ENCODE measurements around the gene GIGYF1. TPM values are rescaled to one million over a fixed set of nuclear protein-coding genes. Genes with fewer than 3 reads are reported as not detected.
A peak's percentile ranks its signal among the peaks of the same experiment; 100 is the strongest.

GIGYF1 gene
- total and polyA plus RNA-seq, 8 donors: 19.2 to 76.2 (median 30.4) TPM

DNA sequence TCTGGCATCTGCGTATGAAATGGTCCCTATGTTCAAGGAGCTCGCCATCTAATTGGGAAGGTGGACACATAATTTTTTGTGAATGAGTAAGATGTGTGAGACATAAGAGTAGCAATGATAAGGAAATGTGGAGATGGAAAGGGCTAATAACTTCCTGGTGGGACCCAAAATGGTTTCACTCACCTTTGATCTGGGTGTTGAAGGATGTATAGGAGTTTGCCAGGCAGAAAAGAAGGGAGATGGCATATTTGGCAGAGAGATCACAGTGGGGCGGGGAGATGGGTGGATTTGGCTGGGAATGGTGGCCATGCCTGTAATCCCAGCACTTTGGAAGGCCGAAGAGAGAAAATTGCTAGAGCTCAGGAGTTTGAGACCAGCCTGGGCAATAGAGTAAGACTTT, 16.4 kb upstream of the GIGYF1 start:
- intact Hi-C loops (cut with DNase I): no loop called here
- 69 to 74% methylated on average over 4 of the region's 4 CpGs for WGBS, 2 donors
- TF ChIP-seq, protein P1, sequence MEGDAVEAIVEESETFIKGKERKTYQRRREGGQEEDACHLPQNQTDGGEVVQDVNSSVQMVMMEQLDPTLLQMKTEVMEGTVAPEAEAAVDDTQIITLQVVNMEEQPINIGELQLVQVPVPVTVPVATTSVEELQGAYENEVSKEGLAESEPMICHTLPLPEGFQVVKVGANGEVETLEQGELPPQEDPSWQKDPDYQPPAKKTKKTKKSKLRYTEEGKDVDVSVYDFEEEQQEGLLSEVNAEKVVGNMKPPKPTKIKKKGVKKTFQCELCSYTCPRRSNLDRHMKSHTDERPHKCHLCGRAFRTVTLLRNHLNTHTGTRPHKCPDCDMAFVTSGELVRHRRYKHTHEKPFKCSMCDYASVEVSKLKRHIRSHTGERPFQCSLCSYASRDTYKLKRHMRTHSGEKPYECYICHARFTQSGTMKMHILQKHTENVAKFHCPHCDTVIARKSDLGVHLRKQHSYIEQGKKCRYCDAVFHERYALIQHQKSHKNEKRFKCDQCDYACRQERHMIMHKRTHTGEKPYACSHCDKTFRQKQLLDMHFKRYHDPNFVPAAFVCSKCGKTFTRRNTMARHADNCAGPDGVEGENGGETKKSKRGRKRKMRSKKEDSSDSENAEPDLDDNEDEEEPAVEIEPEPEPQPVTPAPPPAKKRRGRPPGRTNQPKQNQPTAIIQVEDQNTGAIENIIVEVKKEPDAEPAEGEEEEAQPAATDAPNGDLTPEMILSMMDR (IDR thresholded peaks at IDR 0.05): no peak
- Histone ChIP-seq H3K36me3 (no peaks in the 10 kb centered on the region), H3K4me1 (peaks cover 0 to 8% (median 6%) of the 10 kb centered on the region in 3 donors), H3K9me3 (no peaks in the 10 kb centered on the region), H3K27ac (no peak overlapping the region), H3K27me3 (no peaks in the 10 kb centered on the region), H3K4me3 (no peak overlapping the region)
- FAIRE-seq (no peak), DNase-seq (no peak), ATAC-seq (no peak)

DNA sequence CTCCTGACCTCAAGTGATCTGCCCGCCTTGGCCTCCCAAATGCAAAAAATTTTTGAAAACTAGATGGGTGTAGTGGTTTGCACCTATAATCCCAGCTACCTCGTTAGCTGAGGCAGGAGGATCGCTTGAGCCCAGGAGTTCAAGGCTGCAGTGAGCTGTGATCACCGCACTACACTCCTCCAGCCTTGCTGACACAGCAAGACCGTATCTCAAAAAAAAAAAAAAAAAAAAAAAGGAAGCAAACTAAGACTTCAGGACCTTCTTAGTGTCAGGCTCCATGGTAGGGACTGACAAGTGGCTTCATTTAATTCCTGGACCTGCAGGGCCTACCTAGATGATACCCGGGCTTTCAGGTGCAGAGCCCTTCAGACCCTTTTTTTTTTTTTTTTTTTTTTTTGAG, 14.3 kb upstream of the GIGYF1 start:
- no peaks in the 10 kb centered on the region for H3K27me3 ChIP-seq
- H3K4me1 ChIP-seq: peaks cover 0 to 11% (median 6%) of the 10 kb centered on the region in 3 donors
- FAIRE-seq (no peak), ATAC-seq (no peak), DNase-seq (no peak)
- WGBS, 2 donors: 82 to 85% methylated on average over 6 of the region's 6 CpGs
- no peak overlapping the region for H3K4me3 ChIP-seq
- intact Hi-C loops (cut with DNase I): loop anchor here in 1 of 3 donors (10.0 kb wide), 1 partner anchor 146 kb away; the partner anchor contains the start of gene SLC12A9
- TF ChIP-seq, protein P1 (IDR thresholded peaks at IDR 0.05): no peak
- H3K9me3 ChIP-seq: no peaks in the 10 kb centered on the region
- H3K36me3 ChIP-seq: no peaks in the 10 kb centered on the region
- no peak overlapping the region for H3K27ac ChIP-seq

DNA sequence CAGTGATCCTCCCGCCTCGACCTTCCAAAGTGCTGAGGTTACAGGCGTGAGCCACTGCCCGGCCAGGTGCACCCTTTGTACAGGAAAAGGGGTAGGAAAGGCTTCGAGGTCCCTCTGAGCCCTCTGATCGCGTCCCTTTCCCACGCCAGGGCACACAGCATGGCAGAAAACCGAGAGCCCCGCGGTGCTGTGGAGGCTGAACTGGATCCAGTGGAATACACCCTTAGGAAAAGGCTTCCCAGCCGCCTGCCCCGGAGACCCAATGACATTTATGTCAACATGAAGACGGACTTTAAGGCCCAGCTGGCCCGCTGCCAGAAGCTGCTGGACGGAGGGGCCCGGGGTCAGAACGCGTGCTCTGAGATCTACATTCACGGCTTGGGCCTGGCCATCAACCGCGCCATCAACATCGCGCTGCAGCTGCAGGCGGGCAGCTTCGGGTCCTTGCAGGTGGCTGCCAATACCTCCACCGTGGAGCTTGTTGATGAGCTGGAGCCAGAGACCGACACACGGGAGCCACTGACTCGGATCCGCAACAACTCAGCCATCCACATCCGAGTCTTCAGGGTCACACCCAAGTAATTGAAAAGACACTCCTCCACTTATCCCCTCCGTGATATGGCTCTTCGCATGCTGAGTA, 12.7 kb upstream of the GIGYF1 start:
- Histone ChIP-seq H3K4me1 (peaks cover 0 to 11% (median 6%) of the 10 kb centered on the region in 3 donors), H3K27me3 (no peaks in the 10 kb centered on the region), H3K27ac (peak overlapping the region in 3 of 4 donors; percentile 83 to 87 (median 85)), H3K4me3 (peak overlapping the region; percentile 71 to 85 (median 78)), H3K9me3 (no peaks in the 10 kb centered on the region), H3K36me3 (no peaks in the 10 kb centered on the region)
- ATAC-seq: no peak
- intact Hi-C loops (cut with DNase I): loop anchor here in 1 of 3 donors (10.0 kb wide), 1 partner anchor 148 kb away; the partner anchor contains the start of gene SLC12A9
- WGBS, 2 donors: 14% methylated on average over 34 of the region's 34 CpGs
- FAIRE-seq: no peak
- TF ChIP-seq, protein P1 (IDR thresholded peaks at IDR 0.05): no peak
- DNase-seq: peak in 3 of 6 donors; percentile 52 to 88 (median 70)

DNA sequence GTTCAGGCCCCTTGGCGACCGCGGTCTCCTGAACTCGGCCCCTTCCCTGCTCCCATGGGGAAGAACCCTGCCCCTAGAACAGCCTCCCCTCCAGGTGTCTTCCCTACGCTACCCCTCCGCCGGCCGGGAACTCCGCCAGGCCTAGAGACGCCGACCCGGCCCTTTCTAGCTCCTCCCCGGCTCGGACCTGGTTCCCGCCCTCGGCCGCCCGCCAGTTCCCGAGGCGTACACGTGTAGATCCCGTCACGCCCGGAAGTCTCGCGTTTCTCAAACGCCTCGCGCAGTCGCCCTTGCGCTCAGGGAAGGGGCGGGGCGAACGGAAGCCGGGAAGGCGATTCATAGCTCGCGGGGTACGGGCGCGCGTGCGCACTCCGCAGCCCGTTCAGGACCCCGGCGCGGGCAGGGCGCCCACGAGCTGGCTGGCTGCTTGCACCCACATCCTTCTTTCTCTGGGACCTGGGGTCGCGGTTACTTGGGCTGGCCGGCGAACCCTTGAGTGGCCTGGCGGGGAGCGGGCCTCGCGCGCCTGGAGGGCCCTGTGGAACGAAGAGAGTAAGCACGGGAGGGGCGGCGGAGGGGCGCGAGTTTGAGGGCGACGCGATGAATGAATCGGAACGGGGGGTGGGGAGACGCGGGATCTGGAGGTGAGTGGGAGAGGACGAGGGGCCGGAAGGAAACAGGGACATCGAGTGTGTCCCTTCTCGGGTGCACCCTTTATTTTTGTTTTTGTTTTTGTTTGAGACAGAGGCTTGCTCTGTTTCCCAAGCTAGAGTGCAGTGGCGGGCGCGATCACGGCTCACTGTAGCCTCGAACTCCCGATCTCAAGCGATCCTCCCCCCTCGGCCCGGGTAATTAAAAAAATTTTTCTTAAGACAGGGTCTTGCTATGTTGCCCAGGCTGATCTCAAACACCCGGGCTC, 12.0 kb upstream of the GIGYF1 start, which contains the start of gene POP7:
POP7 (plus strand) TSS at position 369 of the 919 bp plus-strand sequence. CDS start 710 bp downstream, outside the sequence.
- no peaks in the 10 kb centered on the region for H3K9me3 ChIP-seq
- H3K4me3 ChIP-seq: peak within 1 kb of the TSS; percentile 71 to 85 (median 78)
- ATAC-seq (peak; percentile 94 to 98 (median 96)), FAIRE-seq (peak; percentile 64), DNase-seq (peak; percentile 98 to 100 (median 99))
- H3K27me3 ChIP-seq: no peaks in the 10 kb centered on the region
- TF ChIP-seq, protein P1 (IDR thresholded peaks at IDR 0.05): no peak
- peaks cover 0 to 11% (median 6%) of the 10 kb centered on the region in 3 donors for H3K4me1 ChIP-seq
- H3K27ac ChIP-seq: peak within 1 kb of the TSS; percentile 58 to 87 (median 84)
- intact Hi-C loops (cut with DNase I): loop anchor here in 1 of 3 donors (10.0 kb wide), 1 partner anchor 149 kb away; the partner anchor contains the start of gene SLC12A9
- H3K36me3 ChIP-seq: no peaks in the 10 kb centered on the region
- 0% methylated on average over 84 to 86 of the region's 86 CpGs for WGBS, 2 donors

Measured in pancreas (tissue), 10 donors.